GM12878 (cell line): ENCODE measurements around the gene SON. TPM values are rescaled to one million over a fixed set of nuclear protein-coding genes. Genes with fewer than 3 reads are reported as not detected.

Source experiments
- ATAC-seq: fragments of 200-7000 bp; cut with Tn5 transposase; 3 replicates; pipeline ENCODE4 v1.9.1; 2020; ENCODE audit warnings: mild to moderate bottlenecking, moderate library complexity
- BruUV-seq: library from RNA; stranded (reverse); fragments of 400-500 nt; replicated peaks from 2 replicates; lab custom pipeline; 2021; lab: Mats Ljungman, UMichigan
- CTCF ChIA-PET: fragments of 300-600 bp; sonication (Branson Sonifier 250); formaldehyde crosslinking; extraction: SDS; loops from one replicate; lab custom pipeline; 2021; ENCODE audit warnings: inconsistent platforms; lab: Yijun Ruan, JAX
- POLR2A ChIA-PET: fragments of 350-600 bp; formaldehyde crosslinking; extraction: SDS; loops from one replicate; lab custom pipeline; 2021; ENCODE audit warnings: inconsistent platforms; lab: Charles Lee
- RAD21 ChIA-PET: fragments of 300-600 bp; sonication (Branson Sonifier 250); formaldehyde crosslinking; loops from one replicate; lab custom pipeline; 2023; ENCODE audit warnings: antibody characterized with exemption; ENCODE audit not compliant: unreplicated experiment; lab: Charles Lee
- SMC1A ChIA-PET: fragments of 300-600 bp; sonication (Branson Sonifier 250); formaldehyde crosslinking; loops from one replicate; lab custom pipeline; 2023; ENCODE audit not compliant: unreplicated experiment, uncharacterized antibody; lab: Charles Lee
- DNase-seq: peaks from one replicate; pipeline ENCODE4 v3.0.0-alpha.2; 2011; ENCODE audit warnings: low read depth, low spot score
- FAIRE-seq: peaks from 3 replicates; lab custom pipeline; 2011; peaks lifted over from hg19 to GRCh38; lab: Jason Lieb, UNC
- H2AFZ ChIP-seq: 2 replicates; pipeline ENCODE4 v1.6.0; 2011; ENCODE audit warnings: low read depth, low read length, control low read depth; ENCODE audit not compliant: control insufficient read depth
- H3K27ac ChIP-seq: 2 replicates; pipeline ENCODE4 v1.5.1; 2011; ENCODE audit warnings: control low read depth; ENCODE audit not compliant: control insufficient read depth, insufficient read depth
- H3K27me3 ChIP-seq, 2 experiments: replicated peaks in 1 of 2; 2 replicates each; pipeline versions ENCODE4 v1.6.0 to v1.6.1; 2011; ENCODE audit warnings: low read length in 1 of 2; ENCODE audit not compliant: control insufficient read depth in 2 of 2, insufficient read depth in 2 of 2
- H3K36me3 ChIP-seq, 2 experiments: 2 replicates each; pipeline ENCODE4 v1.5.1; 2011; ENCODE audit warnings: low read length in 1 of 2; ENCODE audit not compliant: control insufficient read depth in 2 of 2, insufficient read depth in 2 of 2
- H3K4me1 ChIP-seq: 2 replicates; pipeline ENCODE4 v1.6.1; 2011; ENCODE audit warnings: mild to moderate bottlenecking, low read length, moderate library complexity, mixed read lengths; ENCODE audit not compliant: control insufficient read depth, insufficient read depth
- H3K4me2 ChIP-seq: 2 replicates; pipeline ENCODE4 v1.6.0; 2011; ENCODE audit warnings: control low read depth; ENCODE audit not compliant: control insufficient read depth, insufficient read depth
- H3K4me3 ChIP-seq: fragments of 200-600 bp; sonication (generic); 2 replicates; pipeline ENCODE4 v1.5.1; 2016
- H3K79me2 ChIP-seq: 2 replicates; pipeline ENCODE4 v1.6.0; 2011; ENCODE audit warnings: low read length; ENCODE audit not compliant: control insufficient read depth, insufficient read depth
- H3K9ac ChIP-seq: 2 replicates; pipeline ENCODE4 v1.8.0; 2011; ENCODE audit warnings: low read length, control low read depth, mixed read lengths; ENCODE audit not compliant: control insufficient read depth, insufficient read depth
- H3K9me3 ChIP-seq: replicated peaks from 3 replicates; pipeline ENCODE4 v1.5.1; 2011; ENCODE audit warnings: mild to moderate bottlenecking, low read length; ENCODE audit not compliant: control insufficient read depth, insufficient read depth
- H4K20me1 ChIP-seq: 2 replicates; pipeline ENCODE4 v1.6.0; 2011; ENCODE audit not compliant: control insufficient read depth, insufficient read depth
- BHLHE40 ChIP-seq, 2 experiments: fragments of 450-650 bp in 1 of 2; IDR thresholded peaks; 2 replicates each; pipeline ENCODE4 v1.6.1; 2011 to 2017; ENCODE audit warnings: low read depth in 2 of 2, borderline replicate concordance in 1 of 2, improper control_type of control experiment in 1 of 2, low read length in 1 of 2, mild to moderate bottlenecking in 1 of 2
- CHD1 ChIP-seq: IDR thresholded peaks from 2 replicates; pipeline ENCODE4 v1.6.1; 2012; ENCODE audit warnings: low read depth, low read length, improper control_type of control experiment
- CHD2 ChIP-seq: IDR thresholded peaks from 2 replicates; pipeline ENCODE4 v1.6.1; 2011; ENCODE audit warnings: low read depth, low read length, improper control_type of control experiment, borderline replicate concordance
- MEF2A ChIP-seq: IDR thresholded peaks from 2 replicates; pipeline ENCODE4 v1.6.1; 2011; ENCODE audit warnings: low read depth, mild to moderate bottlenecking, low read length, moderate library complexity; ENCODE audit not compliant: insufficient read depth
- PBX3 ChIP-seq: IDR thresholded peaks from 2 replicates; pipeline ENCODE4 v1.6.1; 2011; ENCODE audit warnings: mild to moderate bottlenecking, low read depth, low read length, moderate library complexity; ENCODE audit not compliant: insufficient replicate concordance
- TCF7 ChIP-seq: IDR thresholded peaks from 2 replicates; pipeline ENCODE4 v1.6.1; 2014; ENCODE audit warnings: antibody characterized with exemption, borderline replicate concordance
- WGBS: methylation state at CpG from one replicate; pipeline ENCODE4 v1.1.6; 2016; ENCODE audit warnings: low lambda C conversion rate; ENCODE audit not compliant: insufficient replicate concordance, insufficient coverage; ENCODE audit errors: missing lambda C conversion rate; 5-methylcytosine and 5-hydroxymethylcytosine counted together
- in situ Hi-C: fragments of 300-500 bp; cut with MboI; formaldehyde crosslinking; loops from 9 replicates; pipeline ENCODE4 v1.14.3; 2018; ENCODE audit warnings: mixed read lengths
- intact Hi-C: fragments of 100-400 bp; cut with micrococcal nuclease; formaldehyde crosslinking; loops from one replicate; pipeline ENCODE4 v1.14.2; 2022; ENCODE audit not compliant: unreplicated experiment
- polyA plus RNA-seq, 11 experiments: library from polyadenylated mRNA; depleted of rRNA in 4 of 11; unstranded in 6 of 11; stranded (reverse) in 5 of 11; fragments of >200 nt; fragmentation: Nextera tagmentation in 4 of 11; fragmentation: Illumina TruSeq in 1 of 11; extraction: Ambion mirVana in 4 of 11; extraction: Trizol in 1 of 11; gene quantifications; 1 replicate in 1 of 11; 2 replicates in 10 of 11; pipeline versions ENCODE4 v1.2.1 to v1.2.3, GENCODE V29; 2011 to 2016; ENCODE audit warnings: inconsistent platforms in 2 of 11, missing spikeins in 2 of 11, low read depth in 1 of 11
- total RNA-seq, 4 experiments: library from RNA; depleted of rRNA in 3 of 4; stranded (reverse); fragments of >200 nt in 3 of 4; fragmentation: Illumina TruSeq in 1 of 4; extraction: Trizol in 1 of 4; gene quantifications; 2 replicates each; pipeline versions ENCODE4 v1.2.1 to v1.2.3, GENCODE V29; 2013 to 2021
- TF ChIP-seq, protein P1 (sequence below): IDR thresholded peaks from 2 replicates; pipeline ENCODE4 v1.6.1; 2011; ENCODE audit warnings: low read depth, mild to moderate bottlenecking, low read length, moderate library complexity, borderline replicate concordance; ENCODE audit errors: extremely low read depth

Gene SON
- total and polyA plus RNA-seq, 10 of the 15 experiments (the other 5 are each of a cell fraction or from before 2014, with no cell fraction given) = 95.7 to 788 (median 251) TPM

GRCh38 chr21:33531007-33531406 lies 11.8 kb upstream of the SON start:
- BruUV-seq = no TSS peak
- ChIA-PET POLR2A (interaction anchor here (0.6 kb wide), 1 partner anchor 465 kb away, joined by 6 read pairs; no protein-coding TSS in a partner anchor), CTCF (interaction anchor here (0.6 kb wide), 1 partner anchor 15 kb away, joined by 3 read pairs; no protein-coding TSS in a partner anchor), SMC1A (no interaction called here), RAD21 (interaction anchor here (1.1 kb wide), 1 partner anchor 78 kb away, joined by 3 read pairs; no protein-coding TSS in a partner anchor)
- intact Hi-C loops = no loop called here
- ATAC-seq (no peak), DNase-seq (no peak), FAIRE-seq (no peak)
- Histone ChIP-seq H3K9me3 (no peaks in the 10 kb centered on the region), H2AFZ (no peak overlapping the region), H3K4me3 (no peak overlapping the region), H3K27me3 (no peaks in the 10 kb centered on the region), H3K36me3 (peaks cover 7 to 28% of the 10 kb centered on the region in 2 experiments), H3K27ac (no peak overlapping the region), H3K4me1 (no peaks in the 10 kb centered on the region), H3K4me2 (no peak overlapping the region), H3K79me2 (no peaks in the 10 kb centered on the region), H4K20me1 (no peaks in the 10 kb centered on the region), H3K9ac (no peak overlapping the region)
- TF ChIP-seq TCF7 = no peak
- no peak for TF ChIP-seq PBX3
- TF ChIP-seq CHD2 = no peak
- TF ChIP-seq BHLHE40 (IDR thresholded peaks at IDR 0.05; ENCODE audit: borderline replicate concordance in 1 of 2, low read depth in 2 of 2, low read length in 1 of 2) = no peak
- no peak for TF ChIP-seq MEF2A
- TF ChIP-seq, protein P1, sequence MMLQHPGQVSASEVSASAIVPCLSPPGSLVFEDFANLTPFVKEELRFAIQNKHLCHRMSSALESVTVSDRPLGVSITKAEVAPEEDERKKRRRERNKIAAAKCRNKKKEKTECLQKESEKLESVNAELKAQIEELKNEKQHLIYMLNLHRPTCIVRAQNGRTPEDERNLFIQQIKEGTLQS = no peak
- no peak for TF ChIP-seq CHD1
- 96% methylated on average over 3 of the region's 3 CpGs for WGBS
- in situ Hi-C loops = no loop called here
